Skeletal muscle tissue (tissue), 4 donors: ENCODE measurements around the gene NXN. TPM values are rescaled to one million over a fixed set of nuclear protein-coding genes. Genes with fewer than 3 reads are reported as not detected.
"Not testable (repeated sequence)": the region's sequence is repeated elsewhere in the genome, so short reads cannot be mapped to it uniquely, and the experiment has no call there.

Experiments used
- H3K27ac ChIP-seq: one replicate; pipeline ENCODE4 v1.7.0; 2013; ENCODE audit warnings: mild to moderate bottlenecking, low read depth, low read length, inconsistent platforms
- H3K27me3 ChIP-seq, 3 donors: one replicate each; pipeline ENCODE4 v1.7.0; 2013; ENCODE audit warnings: low read length in 3 of 3; ENCODE audit not compliant: control insufficient read depth in 3 of 3, insufficient read depth in 3 of 3
- H3K36me3 ChIP-seq, 3 donors: one replicate each; pipeline ENCODE4 v1.7.0; 2013; ENCODE audit warnings: low read length in 3 of 3; ENCODE audit not compliant: control insufficient read depth in 3 of 3, insufficient read depth in 3 of 3
- H3K4me1 ChIP-seq, 3 donors: one replicate each; pipeline ENCODE4 v1.7.0; 2013; ENCODE audit warnings: low read length in 3 of 3, mild to moderate bottlenecking in 3 of 3; ENCODE audit not compliant: control insufficient read depth in 3 of 3, insufficient read depth in 3 of 3
- H3K4me3 ChIP-seq, 3 donors: one replicate each; pipeline ENCODE4 v1.7.0; 2013; ENCODE audit warnings: low read length in 3 of 3
- H3K9ac ChIP-seq, 3 donors: one replicate each; pipeline ENCODE4 v1.7.0; 2013; ENCODE audit warnings: low read length in 3 of 3, mild to moderate bottlenecking in 3 of 3, moderate library complexity in 2 of 3, low read depth in 1 of 3
- H3K9me3 ChIP-seq, 3 donors: one replicate each; pipeline ENCODE4 v1.7.0; 2013; ENCODE audit warnings: low read length in 3 of 3; ENCODE audit not compliant: control insufficient read depth in 3 of 3
- total RNA-seq: library from RNA; depleted of rRNA; stranded (reverse); fragments of >200 nt; gene quantifications from one replicate; pipeline ENCODE4 v1.2.3, GENCODE V29; 2014
- donor health status: Osteomylitis.

The NXN gene
- total RNA-seq, 1 donor from 2014 or later = 33.9 TPM

GRCh38 chr17:1001640-1002411, 22.2 kb upstream of the NXN start:
- Histone ChIP-seq H3K27ac (peak overlapping the region; percentile 90), H3K9me3 (no peaks in the 10 kb centered on the region), H3K27me3 (no peaks in the 10 kb centered on the region), H3K36me3 (peaks cover 35 to 44% (median 39%) of the 10 kb centered on the region in 3 donors), H3K9ac (peak overlapping the region; percentile 11 to 70 (median 57)), H3K4me1 (peaks cover 83 to 94% (median 89%) of the 10 kb centered on the region in 3 donors), H3K4me3 (peak overlapping the region in 1 of 3 donors; percentile 46)

GRCh38 chr17:1000597-1001461, 21.3 kb upstream of the NXN start:
- H3K36me3 ChIP-seq = peaks cover 35 to 44% (median 39%) of the 10 kb centered on the region in 3 donors
- no peaks in the 10 kb centered on the region for H3K9me3 ChIP-seq
- peak overlapping the region; percentile 90 for H3K27ac ChIP-seq
- H3K9ac ChIP-seq = peak overlapping the region; percentile 41 to 80 (median 58)
- H3K27me3 ChIP-seq = no peaks in the 10 kb centered on the region
- H3K4me3 ChIP-seq = peak overlapping the region in 2 of 3 donors; percentile 37 to 52
- H3K4me1 ChIP-seq = peaks cover 76 to 87% (median 82%) of the 10 kb centered on the region in 3 donors

- H3K36me3 ChIP-seq = peaks cover 25 to 30% (median 25%) of the 10 kb centered on the region in 3 donors
- H3K27me3 ChIP-seq = no peaks in the 10 kb centered on the region
- H3K4me3 ChIP-seq = peak overlapping the region; percentile 98 to 100 (median 100)
- peaks cover 50 to 60% (median 54%) of the 10 kb centered on the region in 3 donors for H3K4me1 ChIP-seq
- no peaks in the 10 kb centered on the region for H3K9me3 ChIP-seq
- no peak overlapping the region for H3K27ac ChIP-seq
- peak overlapping the region; percentile 99 to 100 (median 99) for H3K9ac ChIP-seq
Measured at GRCh38 chr17:998111-998510, 18.5 kb upstream of the NXN start.

- Histone ChIP-seq H3K4me3 (peak within 1 kb of the TSS; percentile 98 to 100 (median 100)), H3K27me3 (no peaks in the 10 kb centered on the region), H3K9ac (peak within 1 kb of the TSS; percentile 99 to 100 (median 99)), H3K4me1 (peaks cover 36 to 46% (median 41%) of the 10 kb centered on the region in 3 donors), H3K9me3 (no peaks in the 10 kb centered on the region), H3K36me3 (peaks cover 19 to 22% (median 22%) of the 10 kb centered on the region in 3 donors), H3K27ac (peak within 1 kb of the TSS; percentile 93)
Measured at GRCh38 chr17:996554-997344, 17.2 kb upstream of the NXN start, which contains the start of gene TIMM22. TSS of gene TIMM22 (plus strand) at chr17:997129. CDS start at chr17:997143, 14 bp downstream.

GRCh38 chr17:995324-995723, 15.7 kb upstream of the NXN start:
- not testable (repeated sequence) for H3K4me3 ChIP-seq, H3K9me3 ChIP-seq, H3K27me3 ChIP-seq, H3K9ac ChIP-seq, H3K27ac ChIP-seq
- Histone ChIP-seq H3K4me1 (peaks cover 22 to 32% (median 26%) of the 10 kb centered on the region in 3 donors), H3K36me3 (peaks cover 9 to 15% (median 12%) of the 10 kb centered on the region in 3 donors)

GRCh38 chr17:992933-993332, 13.4 kb upstream of the NXN start:
- peaks cover 3 to 13% (median 8%) of the 10 kb centered on the region in 3 donors for H3K4me1 ChIP-seq
- H3K9me3 ChIP-seq = no peaks in the 10 kb centered on the region
- H3K9ac ChIP-seq = no peak overlapping the region
- H3K36me3 ChIP-seq = peaks cover 0 to 6% (median 3%) of the 10 kb centered on the region in 3 donors
- H3K27ac ChIP-seq = no peak overlapping the region
- H3K4me3 ChIP-seq = no peak overlapping the region
- no peaks in the 10 kb centered on the region for H3K27me3 ChIP-seq

- Histone ChIP-seq H3K4me3 (no peak overlapping the region), H3K27me3 (no peaks in the 10 kb centered on the region)
Measured at GRCh38 chr17:988561-988960, 9.0 kb upstream of the NXN start.

GRCh38 chr17:987931-988330, 8.4 kb upstream of the NXN start:
- Histone ChIP-seq H3K27me3 (no peaks in the 10 kb centered on the region), H3K27ac (no peak overlapping the region), H3K9me3 (no peaks in the 10 kb centered on the region), H3K9ac (no peak overlapping the region), H3K4me3 (no peak overlapping the region), H3K36me3 (peaks cover 0 to 2% (median 0%) of the 10 kb centered on the region in 3 donors), H3K4me1 (no peaks in the 10 kb centered on the region)

More at GRCh38 chr17:988561-988960, 9.0 kb upstream of the NXN start:
- H3K27ac ChIP-seq = no peak overlapping the region
- peaks cover 0 to 2% (median 0%) of the 10 kb centered on the region in 3 donors for H3K36me3 ChIP-seq
- no peaks in the 10 kb centered on the region for H3K4me1 ChIP-seq
- no peak overlapping the region for H3K9ac ChIP-seq
- no peaks in the 10 kb centered on the region for H3K9me3 ChIP-seq

GRCh38 chr17:986322-986929, 6.8 kb upstream of the NXN start:
- H3K27me3 ChIP-seq = no peaks in the 10 kb centered on the region
- H3K9me3 ChIP-seq = no peaks in the 10 kb centered on the region
- H3K9ac ChIP-seq = no peak overlapping the region
- H3K27ac ChIP-seq = no peak overlapping the region
- H3K4me3 ChIP-seq = no peak overlapping the region
- peaks cover 0 to 2% (median 0%) of the 10 kb centered on the region in 3 donors for H3K36me3 ChIP-seq
- no peaks in the 10 kb centered on the region for H3K4me1 ChIP-seq
